ENCODE results near the gene SLC35E1.
A peak's percentile ranks its signal among the peaks of the same experiment; 100 is the strongest.

Gene SLC35E1

GRCh38 chr19:16589917-16590316, 17.7 kb upstream of the SLC35E1 start:
- no peaks in the 10 kb centered on the region for H3K9me3 ChIP-seq
- no peak overlapping the region for H3K4me3 ChIP-seq (ENCODE audit: low read depth, low read length)
- no peak for TF ChIP-seq CTCF (IDR thresholded peaks at IDR 0.05; ENCODE audit: low read depth, low read length)
- no peaks in the 10 kb centered on the region for H3K27me3 ChIP-seq
- H3K36me3 ChIP-seq = no peaks in the 10 kb centered on the region
- no peak for DNase-seq
- peaks cover 21% of the 10 kb centered on the region for H3K4me1 ChIP-seq

- H3K27me3 ChIP-seq = no peaks in the 10 kb centered on the region
- peak overlapping the region; percentile 60 for H3K4me3 ChIP-seq (ENCODE audit: low read depth, low read length)
- peaks cover 27% of the 10 kb centered on the region for H3K4me1 ChIP-seq
- H3K9me3 ChIP-seq = no peaks in the 10 kb centered on the region
- no peaks in the 10 kb centered on the region for H3K36me3 ChIP-seq
- DNase-seq = no peak
- TF ChIP-seq CTCF (IDR thresholded peaks at IDR 0.05; ENCODE audit: low read depth, low read length) = no peak
Observed at GRCh38 chr19:16588824-16589577, 16.8 kb upstream of the SLC35E1 start.

GRCh38 chr19:16587833-16588823, 15.9 kb upstream of the SLC35E1 start:
- H3K4me1 ChIP-seq = peaks cover 35% of the 10 kb centered on the region
- no peaks in the 10 kb centered on the region for H3K27me3 ChIP-seq
- no peaks in the 10 kb centered on the region for H3K36me3 ChIP-seq
- peak overlapping the region; percentile 60 for H3K4me3 ChIP-seq (ENCODE audit: low read depth, low read length)
- DNase-seq = peak; percentile 75
- no peaks in the 10 kb centered on the region for H3K9me3 ChIP-seq
- TF ChIP-seq CTCF (IDR thresholded peaks at IDR 0.05; ENCODE audit: low read depth, low read length) = peak; percentile 25

- TF ChIP-seq CTCF (IDR thresholded peaks at IDR 0.05; ENCODE audit: low read depth, low read length) = no peak
- no peaks in the 10 kb centered on the region for H3K36me3 ChIP-seq
- no peaks in the 10 kb centered on the region for H3K27me3 ChIP-seq
- DNase-seq = no peak
- H3K4me3 ChIP-seq (ENCODE audit: low read depth, low read length) = peak overlapping the region; percentile 60
- H3K4me1 ChIP-seq = peaks cover 42% of the 10 kb centered on the region
- H3K9me3 ChIP-seq = no peaks in the 10 kb centered on the region
Observed at GRCh38 chr19:16586991-16587832, 15.0 kb upstream of the SLC35E1 start.

GRCh38 chr19:16586477-16586871, 14.3 kb upstream of the SLC35E1 start:
- TF ChIP-seq CTCF (IDR thresholded peaks at IDR 0.05; ENCODE audit: low read depth, low read length) = no peak
- DNase-seq = no peak
- no peak overlapping the region for H3K4me3 ChIP-seq (ENCODE audit: low read depth, low read length)
- no peaks in the 10 kb centered on the region; the same call in 1 of the 2 replicates for H3K36me3 ChIP-seq
- H3K4me1 ChIP-seq = peaks cover 44% of the 10 kb centered on the region
- no peaks in the 10 kb centered on the region for H3K27me3 ChIP-seq
- no peaks in the 10 kb centered on the region for H3K9me3 ChIP-seq

Measured in BE2C (cell line).